Fibroblast of lung (primary cell): ENCODE measurements around the gene JARID2.

ENCODE experiments used
- EZH2 ChIP-seq: IDR thresholded peaks from 2 replicates; pipeline ENCODE4 v1.5.1; 2012; ENCODE audit warnings: low read length, control low read depth, mild to moderate bottlenecking; ENCODE audit errors: missing control alignments
- TF ChIP-seq, protein P1 (sequence below), 2 donors: IDR thresholded peaks in 1 of 2; conservative IDR thresholded peaks in 1 of 2; 1 replicate in 1 of 2; 2 replicates in 1 of 2; pipeline ENCODE4 v1.5.1; 2011 to 2012; ENCODE audit warnings: low read length in 2 of 2, control low read depth in 1 of 2, inconsistent platforms in 1 of 2, low read depth in 1 of 2, mild to moderate bottlenecking in 1 of 2

- TF ChIP-seq, protein P1, sequence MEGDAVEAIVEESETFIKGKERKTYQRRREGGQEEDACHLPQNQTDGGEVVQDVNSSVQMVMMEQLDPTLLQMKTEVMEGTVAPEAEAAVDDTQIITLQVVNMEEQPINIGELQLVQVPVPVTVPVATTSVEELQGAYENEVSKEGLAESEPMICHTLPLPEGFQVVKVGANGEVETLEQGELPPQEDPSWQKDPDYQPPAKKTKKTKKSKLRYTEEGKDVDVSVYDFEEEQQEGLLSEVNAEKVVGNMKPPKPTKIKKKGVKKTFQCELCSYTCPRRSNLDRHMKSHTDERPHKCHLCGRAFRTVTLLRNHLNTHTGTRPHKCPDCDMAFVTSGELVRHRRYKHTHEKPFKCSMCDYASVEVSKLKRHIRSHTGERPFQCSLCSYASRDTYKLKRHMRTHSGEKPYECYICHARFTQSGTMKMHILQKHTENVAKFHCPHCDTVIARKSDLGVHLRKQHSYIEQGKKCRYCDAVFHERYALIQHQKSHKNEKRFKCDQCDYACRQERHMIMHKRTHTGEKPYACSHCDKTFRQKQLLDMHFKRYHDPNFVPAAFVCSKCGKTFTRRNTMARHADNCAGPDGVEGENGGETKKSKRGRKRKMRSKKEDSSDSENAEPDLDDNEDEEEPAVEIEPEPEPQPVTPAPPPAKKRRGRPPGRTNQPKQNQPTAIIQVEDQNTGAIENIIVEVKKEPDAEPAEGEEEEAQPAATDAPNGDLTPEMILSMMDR (conservative IDR thresholded peaks at IDR 0.05 in 1 of 2, IDR thresholded peaks at IDR 0.05 in 1 of 2; ENCODE audit: low read depth in 1 of 2, low read length in 2 of 2): no peak
- TF ChIP-seq EZH2: no peak
Measured at GRCh38 chr6:15533379-15534026, 287.6 kb downstream of the JARID2 start.
